TTC549 (cell line): ENCODE results near the gene CFAP47.

Source experiments
- FAIRE-seq: peaks from 2 replicates; lab custom pipeline; 2012; peaks lifted over from hg19 to GRCh38; lab: Jason Lieb, UNC

CFAP47 gene

DNA sequence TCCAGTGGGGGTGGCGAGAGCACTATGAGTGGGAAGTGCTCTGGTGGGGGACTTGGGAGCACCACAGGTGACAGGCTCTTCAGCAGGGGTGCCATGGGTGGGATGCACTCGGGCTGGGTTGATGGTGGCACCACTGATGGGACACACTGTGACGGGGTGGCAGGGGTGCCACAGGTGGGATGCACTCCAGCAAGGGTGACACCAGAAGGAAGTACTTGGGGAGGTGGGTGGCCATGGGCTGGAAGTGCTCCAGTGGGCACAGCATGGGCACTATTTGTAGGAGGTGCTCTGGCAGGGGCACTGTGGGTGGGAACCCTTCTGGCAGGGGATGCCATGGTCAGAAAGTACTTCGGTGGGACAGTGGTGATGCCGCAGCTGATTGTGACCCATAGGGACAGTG, 346.6 kb downstream of the CFAP47 start:
- FAIRE-seq = no peak

GRCh38 chrX:36310136-36310535, 390.6 kb downstream of the CFAP47 start:
- FAIRE-seq = no peak

DNA sequence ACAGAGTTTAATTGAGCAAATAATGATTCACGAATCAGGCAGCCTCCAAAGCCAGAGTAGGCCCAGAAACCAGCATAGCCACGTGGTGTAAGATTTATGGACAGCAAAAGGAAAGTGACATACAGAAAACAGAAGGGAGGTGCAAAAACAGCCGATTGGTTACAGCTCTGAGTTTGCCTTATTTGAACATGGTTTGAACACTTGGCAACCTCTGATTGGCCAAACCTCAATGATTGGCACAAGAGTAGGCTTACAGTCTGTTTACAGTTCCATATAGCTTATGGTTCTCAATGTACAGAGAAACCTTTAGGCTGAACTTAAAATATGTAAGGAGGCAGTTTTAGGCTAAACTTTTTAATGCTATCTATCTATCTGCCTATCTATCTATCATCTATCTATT, 394.8 kb downstream of the CFAP47 start:
- FAIRE-seq = no peak

- FAIRE-seq = no peak
Observed at GRCh38 chrX:36334572-36334971, 415.0 kb downstream of the CFAP47 start.

GRCh38 chrX:36336751-36337150, 417.2 kb downstream of the CFAP47 start:
- no peak for FAIRE-seq

DNA sequence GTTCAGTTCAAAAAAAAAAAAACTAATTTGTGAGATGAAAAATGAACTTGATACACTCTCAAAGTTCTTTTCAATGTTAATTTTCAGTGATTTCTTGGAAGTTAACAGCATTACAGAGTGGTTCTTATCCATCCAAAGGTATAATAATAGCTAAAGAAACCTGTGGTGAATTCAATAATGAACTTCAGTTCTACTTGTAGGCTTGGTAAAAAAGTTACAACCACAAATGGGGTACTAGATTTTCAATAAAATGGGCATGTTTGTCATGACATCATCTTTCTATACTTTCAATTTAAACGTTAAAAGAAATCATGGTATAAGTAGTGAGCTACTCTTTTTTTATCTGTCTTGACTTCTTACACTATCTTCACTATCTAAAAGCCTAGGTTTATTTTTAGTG, 424.8 kb downstream of the CFAP47 start:
- no peak for FAIRE-seq

DNA sequence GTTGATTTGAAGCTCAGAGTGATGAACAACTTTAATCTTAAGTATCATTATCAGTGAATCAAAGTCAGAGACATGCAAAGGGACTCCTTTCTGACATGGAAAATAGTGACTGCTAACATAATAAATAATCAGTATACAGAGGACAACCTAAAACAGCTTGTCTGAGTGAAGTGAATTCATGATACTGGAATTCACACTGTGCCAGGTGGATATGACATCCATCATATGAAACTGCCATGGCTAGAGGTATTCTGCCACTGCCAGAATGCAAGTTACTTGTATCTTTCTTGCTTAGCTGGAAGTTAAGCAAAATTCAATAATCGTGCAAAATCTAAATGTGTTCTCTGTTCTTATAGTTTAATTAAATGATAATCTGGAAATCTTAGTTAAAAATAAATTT, 429.0 kb downstream of the CFAP47 start:
- no peak for FAIRE-seq

DNA sequence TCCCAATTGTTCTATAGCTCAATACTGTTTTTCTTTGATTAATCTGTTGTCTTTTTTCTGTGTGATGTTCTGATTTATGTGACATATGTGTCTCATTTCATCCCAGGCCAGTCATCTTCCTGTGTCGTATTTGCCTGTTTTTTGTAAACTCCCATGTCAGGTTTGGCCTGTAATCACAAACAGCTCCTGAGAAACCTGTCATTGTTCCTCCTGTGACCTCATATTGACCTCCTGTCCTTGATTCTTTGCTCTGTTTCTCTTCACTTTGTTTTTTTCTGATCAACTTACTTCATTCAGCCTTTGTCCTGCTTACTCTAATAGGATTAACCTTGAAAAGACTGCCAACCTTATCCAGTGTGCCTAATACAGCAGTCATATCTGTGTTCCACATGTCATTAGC, 438.3 kb downstream of the CFAP47 start:
- FAIRE-seq = no peak

GRCh38 chrX:36364262-36364661, 444.7 kb downstream of the CFAP47 start:
- FAIRE-seq = no peak

- no peak for FAIRE-seq
Observed at GRCh38 chrX:36383495-36383894, 464.0 kb downstream of the CFAP47 start.

GRCh38 chrX:36388901-36389300, 469.4 kb downstream of the CFAP47 start:
- FAIRE-seq = no peak

- no peak for FAIRE-seq
Observed at GRCh38 chrX:36401774-36402173, 482.2 kb downstream of the CFAP47 start.

GRCh38 chrX:36407836-36408235, 488.3 kb downstream of the CFAP47 start:
- FAIRE-seq = no peak

- no peak for FAIRE-seq
Observed at GRCh38 chrX:36414056-36414455, 494.5 kb downstream of the CFAP47 start.

GRCh38 chrX:36422368-36422767, 502.8 kb downstream of the CFAP47 start:
- FAIRE-seq = no peak

- FAIRE-seq = no peak
Observed at GRCh38 chrX:36431819-36432218, 512.3 kb downstream of the CFAP47 start.

DNA sequence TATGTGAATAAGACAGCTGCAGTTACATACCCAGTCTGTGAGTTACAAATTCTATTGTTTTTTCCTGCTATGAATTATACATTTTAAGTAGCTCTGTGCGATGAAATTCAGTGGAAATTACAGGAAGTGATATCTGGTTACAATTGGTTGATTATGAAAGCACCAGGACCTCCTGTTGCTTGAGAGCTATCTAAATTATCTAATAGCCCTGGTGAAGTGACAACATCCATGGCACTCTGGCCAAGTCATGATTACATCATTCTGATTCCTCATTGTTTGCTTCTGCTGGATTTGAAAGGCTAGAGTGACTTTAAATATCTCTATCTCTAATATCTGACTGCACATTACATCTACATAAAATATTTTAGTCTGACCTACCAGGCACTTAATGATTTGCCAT, 515.0 kb downstream of the CFAP47 start:
- FAIRE-seq = no peak
